Measurements from ENCODE around the gene CBFA2T3.
"Not testable (repeated sequence)": the region's sequence is repeated elsewhere in the genome, so short reads cannot be mapped to it uniquely, and the experiment has no call there.

The CBFA2T3 gene

DNA sequence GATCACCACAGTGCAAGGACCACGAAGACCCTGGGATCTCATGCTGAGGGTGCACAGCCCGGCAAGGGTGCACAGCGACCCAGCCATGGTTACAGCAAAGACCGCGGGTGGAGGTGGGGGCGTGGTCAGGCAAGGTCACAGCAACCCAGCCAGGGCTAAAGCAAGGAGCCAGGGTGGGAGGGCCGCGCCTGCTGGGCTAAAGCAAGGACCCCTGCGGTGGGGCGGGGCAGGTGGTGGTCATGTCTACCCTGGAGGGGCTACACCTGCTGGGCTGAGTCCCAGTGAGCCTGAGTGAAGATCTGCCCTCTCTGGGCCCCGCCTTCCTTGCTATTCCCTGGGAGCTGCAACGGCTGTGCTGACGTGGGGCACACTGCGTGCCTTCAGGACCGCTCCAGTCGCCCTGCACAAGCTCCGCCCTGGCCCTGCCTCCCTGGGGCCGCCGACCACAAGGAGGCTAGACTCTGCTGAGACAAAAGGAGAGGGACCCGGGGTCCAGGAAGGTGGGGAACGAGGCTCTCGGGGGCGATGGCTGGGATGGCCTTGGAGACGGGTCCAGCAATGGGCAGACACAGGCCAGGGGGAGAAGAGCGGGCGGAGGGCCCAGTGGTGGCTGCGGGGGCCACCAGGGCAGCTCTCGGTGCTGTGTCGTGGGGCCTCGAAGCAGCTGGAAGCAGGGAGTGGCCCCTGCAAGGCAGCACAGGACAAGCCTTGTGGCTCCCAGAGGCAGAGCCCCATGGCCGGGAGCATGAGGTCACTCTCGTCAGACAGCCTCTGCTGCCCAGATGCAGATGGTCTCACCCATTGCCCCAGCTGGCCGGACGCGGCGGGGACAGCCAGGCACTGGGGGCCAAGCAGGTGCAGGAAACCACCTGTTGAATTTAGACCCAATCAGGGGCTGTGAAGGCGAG, 52.8 kb downstream of the CBFA2T3 start:
- DNase-seq, result no peak

DNA sequence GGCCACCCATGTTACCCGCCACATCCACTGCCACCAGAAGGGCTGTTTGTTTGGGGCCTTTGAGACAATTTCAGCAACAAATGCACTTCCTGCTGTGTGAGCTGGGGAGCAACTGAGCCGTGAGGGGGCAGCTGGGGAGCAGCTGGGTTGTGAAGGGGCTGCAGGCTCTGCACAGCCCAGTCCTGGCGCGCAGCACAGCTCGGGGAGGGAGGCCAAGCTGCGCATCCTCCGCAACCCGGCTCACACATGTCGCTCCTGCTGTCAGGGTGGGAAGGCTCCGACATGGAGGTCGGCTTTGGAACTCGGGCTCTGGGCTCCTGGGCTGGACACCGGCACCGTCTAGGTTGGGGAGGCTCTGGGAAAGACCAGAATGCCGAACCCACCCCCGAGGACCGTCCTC, 53.6 kb downstream of the CBFA2T3 start:
- no peak for DNase-seq

GRCh38 chr16:88922826-88923410, 54.1 kb downstream of the CBFA2T3 start:
- DNase-seq, result no peak

DNA sequence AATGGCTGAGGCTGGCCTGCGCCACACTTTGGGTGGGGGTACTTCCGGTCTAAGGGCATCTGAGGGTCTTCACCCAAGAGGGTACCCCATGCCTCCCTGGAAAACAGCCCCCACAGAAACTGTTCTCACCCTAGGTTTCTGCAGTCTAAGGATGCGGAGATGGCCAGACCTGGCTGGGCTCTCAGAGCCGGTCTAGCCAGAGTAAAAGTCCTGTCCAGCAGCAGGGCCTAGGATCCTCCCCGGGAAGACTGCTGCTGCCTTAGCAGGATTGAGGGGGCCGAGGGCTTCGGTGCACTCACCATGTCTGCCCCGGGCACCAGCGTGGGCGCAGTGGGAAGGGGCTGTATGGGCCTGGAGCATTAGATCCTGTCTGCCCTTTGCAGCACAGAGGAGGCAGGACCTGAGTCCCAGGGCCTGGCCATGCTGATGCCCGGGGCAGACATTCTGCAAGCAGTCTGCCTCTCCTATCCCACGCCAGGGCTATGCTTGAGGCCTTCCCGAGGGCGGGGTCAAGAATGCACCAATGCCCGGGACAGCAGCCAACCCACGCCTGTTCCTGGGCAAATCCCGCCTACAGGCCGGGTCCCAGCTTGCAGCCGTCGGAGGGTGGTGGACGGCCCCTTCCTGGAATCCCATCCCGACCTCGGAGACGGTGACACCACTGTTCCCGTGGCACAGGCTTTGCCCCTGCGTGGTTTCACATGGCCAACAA, 54.7 kb downstream of the CBFA2T3 start:
- DNase-seq, result no peak

DNA sequence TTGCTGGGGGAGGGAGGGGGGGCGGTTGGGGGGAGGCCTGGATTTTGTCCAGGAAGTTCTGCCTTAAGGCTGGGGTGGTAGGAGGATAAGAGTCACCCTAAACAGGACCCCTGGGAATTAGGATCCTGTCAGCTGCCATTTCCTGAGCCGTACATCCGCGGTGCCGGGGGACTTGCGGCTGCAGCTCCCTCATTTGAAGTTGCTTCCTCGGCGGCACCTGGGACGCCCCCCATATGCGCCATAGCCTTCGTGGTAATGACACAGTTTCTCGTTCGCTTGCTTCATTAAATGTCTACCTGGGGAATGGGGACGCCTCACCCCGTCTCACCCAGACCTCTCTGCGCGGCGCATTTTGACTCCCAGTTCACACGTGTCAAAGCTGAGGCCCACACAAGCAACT, 55.4 kb downstream of the CBFA2T3 start:
- no peak for DNase-seq

DNA sequence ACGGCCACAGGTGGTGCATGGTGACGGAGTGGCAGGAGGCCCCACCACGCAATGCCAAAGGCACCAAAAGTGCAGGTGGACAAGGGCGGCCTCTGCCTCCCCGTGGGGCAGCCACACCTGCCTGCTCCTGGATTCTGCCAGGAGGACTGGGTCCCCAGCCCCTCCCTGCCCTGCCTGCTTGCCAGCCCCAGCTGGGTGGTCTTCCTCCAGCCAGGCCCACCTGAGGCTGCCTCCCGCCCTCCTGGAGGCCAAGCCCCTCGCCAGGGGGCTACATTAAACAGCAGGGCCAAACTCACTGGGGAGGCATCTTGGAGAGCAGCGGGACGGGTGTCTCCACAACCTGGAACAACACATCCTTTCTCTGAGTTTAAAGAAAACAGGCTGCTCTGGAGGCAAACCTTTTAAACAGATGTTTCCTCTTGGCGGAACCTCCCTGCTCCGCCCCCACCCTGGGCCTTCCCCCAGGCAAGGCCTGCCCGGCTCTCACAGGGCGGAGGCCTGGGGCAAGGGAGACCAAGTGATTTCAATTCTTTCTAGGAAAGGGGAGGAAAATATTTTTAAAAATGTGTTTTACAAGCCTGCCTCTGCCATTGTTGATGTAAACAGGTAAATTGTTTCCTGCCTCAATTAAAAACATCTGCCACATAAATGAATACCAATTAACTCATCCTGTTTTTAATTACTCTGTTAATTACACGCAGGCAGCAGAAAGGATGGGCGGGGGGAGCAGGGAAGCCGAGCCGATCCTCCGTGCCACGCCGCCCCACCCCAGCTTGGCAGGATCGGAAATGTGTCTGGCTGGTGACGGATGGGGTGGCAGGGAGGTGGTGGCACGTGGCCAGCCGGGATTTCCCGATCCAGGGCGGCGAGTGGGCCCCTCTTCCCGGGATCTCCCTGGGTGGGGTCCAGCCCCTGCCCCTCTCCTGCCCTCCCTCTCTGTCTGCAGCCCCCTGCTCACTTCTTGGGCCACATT, 56.1 kb downstream of the CBFA2T3 start:
- DNase-seq, result no peak

- no peak for DNase-seq
These were observed 57.1 kb downstream of the CBFA2T3 start for GRCh38 chr16:88919936-88920335.

DNA sequence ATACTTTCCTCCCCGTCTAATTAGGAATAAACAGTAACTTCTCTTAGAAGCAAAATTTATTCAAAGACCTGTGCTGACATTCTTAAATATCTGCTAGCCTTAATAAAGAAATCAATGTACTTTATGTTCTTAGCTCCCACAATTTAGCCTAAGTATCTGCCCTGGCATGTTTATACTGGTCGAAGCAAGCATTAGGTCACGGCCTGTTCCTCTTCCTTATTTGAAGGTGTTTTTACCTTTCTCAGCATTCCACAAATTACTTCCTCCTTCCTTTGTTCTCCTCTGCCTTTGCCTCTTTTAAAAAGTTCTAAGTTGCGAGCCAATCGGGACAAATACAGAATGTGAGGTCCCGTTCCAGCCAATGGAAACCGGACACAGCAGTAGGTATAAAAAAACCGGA, 58.1 kb downstream of the CBFA2T3 start:
- not testable (repeated sequence) for DNase-seq

DNA sequence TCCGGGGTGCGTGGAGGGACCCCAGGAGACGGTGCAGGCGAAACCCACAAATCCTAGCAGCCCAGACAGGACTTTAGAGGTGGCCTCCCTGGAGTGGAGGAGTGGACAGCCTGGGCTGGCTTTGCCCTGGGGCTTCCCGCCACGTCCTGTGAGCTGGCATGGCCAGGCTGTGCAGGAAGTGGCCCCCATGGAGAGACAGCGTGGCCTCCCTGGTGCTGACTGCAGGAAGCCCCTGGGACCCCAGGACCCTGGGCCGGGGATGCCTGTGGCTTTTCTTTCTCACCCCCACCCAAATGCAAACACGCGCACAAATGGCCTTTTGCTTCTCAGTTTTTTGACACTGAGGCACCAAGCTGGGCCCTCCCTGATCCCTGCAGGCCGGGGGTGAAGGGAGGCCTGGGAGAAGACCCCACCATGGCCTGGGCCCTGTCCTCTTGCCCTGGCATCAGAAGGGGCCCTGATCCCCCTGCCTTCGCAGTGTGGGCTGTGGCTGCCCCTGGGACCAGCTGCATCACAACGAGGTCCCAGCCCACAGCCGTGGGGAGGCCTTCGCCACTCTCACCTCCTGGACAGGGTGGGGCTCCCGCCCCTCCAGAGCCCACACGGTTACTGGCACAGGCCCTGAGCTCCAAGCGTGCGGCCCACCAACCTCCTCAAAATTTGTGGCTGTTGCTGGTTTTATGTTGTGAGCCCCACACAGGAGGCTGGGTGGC, 58.9 kb downstream of the CBFA2T3 start:
- no peak for DNase-seq

DNA sequence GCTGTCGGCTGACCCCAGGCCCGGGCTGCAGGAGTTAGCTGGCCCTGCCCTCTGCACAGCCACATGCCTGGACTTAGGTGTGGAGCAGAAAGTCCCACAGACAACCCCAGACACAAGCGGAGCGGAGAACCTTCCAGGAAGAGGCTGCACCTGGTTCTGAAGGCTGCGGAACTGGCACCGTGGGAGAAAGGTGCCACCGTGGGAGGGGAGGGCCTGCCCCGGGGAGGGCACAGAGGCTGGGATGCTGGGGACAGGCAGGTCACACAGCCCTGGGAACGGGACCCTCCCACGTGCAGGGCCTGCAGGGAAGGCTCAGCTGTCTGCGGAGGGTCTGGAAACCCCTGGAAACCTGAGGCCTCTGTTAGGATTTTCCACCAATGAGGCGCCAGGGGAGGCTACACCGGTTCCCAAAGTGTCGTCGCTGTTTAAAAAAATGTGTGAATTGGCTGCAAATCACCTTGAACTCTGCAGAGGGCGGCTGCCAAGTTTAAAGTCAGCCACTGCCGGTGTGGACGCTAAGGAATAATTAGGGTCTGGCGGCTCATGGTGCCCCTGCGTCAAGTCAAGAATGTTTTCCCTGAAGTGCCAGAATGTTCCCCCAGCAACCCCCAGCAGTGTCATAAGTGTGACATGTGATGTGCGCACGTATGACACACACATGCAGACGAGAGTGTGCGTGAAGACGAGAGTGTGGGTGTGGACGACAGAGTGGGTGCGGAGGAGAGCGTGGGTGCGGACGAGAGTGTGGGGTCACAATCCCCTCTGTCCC, 59.7 kb downstream of the CBFA2T3 start:
- no peak for DNase-seq

DNA sequence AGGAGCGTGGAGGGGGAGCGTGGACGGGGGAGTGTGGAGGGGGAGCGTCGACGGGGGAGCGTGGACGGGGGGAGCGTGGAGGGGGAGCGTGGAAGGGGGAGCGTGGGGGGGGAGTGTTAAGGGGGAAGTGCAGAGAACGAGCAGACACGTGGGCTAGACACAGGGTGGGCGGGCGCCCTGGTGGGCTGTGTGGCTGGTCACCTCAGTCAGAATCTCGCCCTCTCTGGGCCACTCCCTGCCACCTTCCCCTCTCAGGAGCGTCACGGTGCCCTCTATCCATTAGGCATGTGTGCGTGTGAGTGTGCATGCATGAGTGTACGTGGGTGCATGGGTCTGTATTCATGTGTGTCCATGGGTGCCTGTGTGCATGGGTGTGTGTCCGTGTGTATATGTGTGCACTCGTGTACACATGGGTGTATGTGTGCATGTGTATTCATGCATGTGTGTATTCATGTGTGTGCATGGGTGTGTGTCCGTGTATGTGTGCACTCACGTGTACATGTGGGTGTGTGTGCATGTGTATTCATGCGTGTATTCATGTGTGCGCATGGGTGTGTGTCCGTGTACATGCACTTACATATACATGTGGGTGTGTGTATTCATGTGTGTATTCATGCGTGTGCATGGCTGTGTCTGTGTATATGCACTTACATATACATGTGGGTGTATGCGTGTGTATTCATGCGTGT, 61.2 kb downstream of the CBFA2T3 start:
- DNase-seq, result no peak

- DNase-seq, result no peak
These were observed 62.1 kb downstream of the CBFA2T3 start for GRCh38 chr16:88914750-88915368.

GRCh38 chr16:88913870-88914269, 63.1 kb downstream of the CBFA2T3 start:
- no peak for DNase-seq

- no peak for DNase-seq
These were observed 63.9 kb downstream of the CBFA2T3 start for GRCh38 chr16:88913001-88913612.

DNA sequence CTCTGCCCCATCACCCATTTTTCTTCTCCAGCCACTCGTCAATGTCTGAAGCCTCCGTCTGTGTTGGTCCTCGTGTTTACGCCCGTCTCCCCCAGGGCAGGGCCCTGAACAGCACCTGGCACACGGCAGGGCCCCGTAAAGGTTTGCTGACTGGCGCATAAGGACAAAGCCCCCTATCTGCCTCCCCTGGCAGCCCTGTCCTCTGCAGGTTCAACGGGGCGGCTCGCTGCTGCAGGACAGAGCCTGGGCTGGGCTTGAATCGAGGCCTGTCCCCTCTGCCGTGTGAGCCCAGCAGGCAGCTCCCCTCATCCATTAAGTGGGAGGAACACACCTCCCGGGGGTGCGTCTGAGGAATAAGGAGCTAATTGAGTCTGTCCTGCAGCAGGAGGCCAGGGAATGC, 64.5 kb downstream of the CBFA2T3 start:
- DNase-seq, result no peak

DNA sequence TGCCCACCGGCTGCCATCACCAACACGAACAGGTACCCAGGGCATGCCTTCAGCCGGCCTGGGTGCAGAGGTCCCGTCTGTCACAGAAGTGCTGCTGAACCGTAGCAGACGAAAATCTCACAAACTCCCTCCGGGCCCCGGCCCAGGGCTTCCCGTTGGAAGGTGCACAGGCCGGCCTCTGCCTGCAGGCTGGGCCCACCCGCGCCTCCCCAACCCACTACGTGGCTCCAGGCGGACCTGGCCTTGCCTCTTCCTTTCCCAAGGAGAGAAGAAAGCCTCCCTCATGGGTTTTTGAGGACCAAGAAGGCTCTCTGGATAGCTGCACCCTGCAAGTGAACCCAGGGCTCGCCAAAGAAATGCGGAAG, 65.1 kb downstream of the CBFA2T3 start:
- no peak for DNase-seq

DNA sequence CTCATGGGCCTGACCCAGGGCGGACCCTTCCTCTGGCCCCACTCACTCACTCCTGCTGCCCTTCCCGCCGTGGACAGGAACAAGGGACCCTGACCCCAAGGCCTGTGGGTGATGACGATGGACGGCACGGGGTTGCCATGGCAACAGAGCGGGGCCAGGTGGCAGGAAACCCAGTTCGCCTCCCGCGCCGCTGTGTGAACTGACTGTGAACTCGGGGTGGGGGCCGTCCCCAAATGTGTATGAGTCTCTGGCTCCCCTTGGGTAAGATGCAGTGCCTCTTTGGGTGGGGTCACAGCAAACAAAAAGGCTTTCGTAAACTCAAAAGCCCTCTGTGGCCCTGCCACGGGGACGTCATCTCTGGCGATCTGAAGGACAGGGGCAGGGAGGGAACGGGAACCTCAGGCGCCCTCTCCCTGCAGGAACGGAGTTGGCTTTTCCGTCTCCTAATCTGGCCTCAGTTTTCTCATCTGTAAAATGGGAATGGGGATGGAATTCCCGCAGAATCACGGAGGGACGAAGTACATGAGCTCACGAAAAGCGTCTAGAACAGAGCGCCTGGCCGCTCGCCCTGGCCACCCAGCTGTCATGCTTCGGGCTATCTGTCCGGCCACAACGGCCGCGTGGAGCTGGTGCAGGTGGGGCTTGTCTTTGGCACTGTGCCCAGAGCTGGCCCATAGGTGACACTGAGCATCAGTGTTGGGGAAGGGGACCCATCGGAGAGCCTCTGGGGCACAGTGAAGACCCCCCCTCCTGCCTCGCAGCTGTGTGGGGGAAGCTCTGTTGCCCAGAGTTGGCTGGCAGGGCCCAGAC, 65.7 kb downstream of the CBFA2T3 start:
- no peak for DNase-seq

Measured in nucleus accumbens (tissue), 56 donors.